Coronary artery (tissue), 2 donors: ENCODE data around the gene FCRL3.

Experiments used
- DNase-seq: peaks from one replicate; pipeline ENCODE4 v3.0.0-alpha.2; 2017; ENCODE audit warnings: low spot score
- H3K27ac ChIP-seq, 2 donors: fragments of 200-600 bp; sonication (generic); one replicate each; pipeline ENCODE4 v1.5.1; 2016 to 2019
- H3K4me3 ChIP-seq: fragments of 200-600 bp; sonication (generic); 2 replicates; pipeline ENCODE4 v1.5.1; 2016; ENCODE audit warnings: mild to moderate bottlenecking, moderate library complexity
- TF ChIP-seq, protein P1 (sequence below): fragments of 200-600 bp; sonication (generic); IDR thresholded peaks from one replicate; pipeline ENCODE4 v1.5.1; 2019; ENCODE audit warnings: antibody characterized with exemption

The FCRL3 gene

DNA sequence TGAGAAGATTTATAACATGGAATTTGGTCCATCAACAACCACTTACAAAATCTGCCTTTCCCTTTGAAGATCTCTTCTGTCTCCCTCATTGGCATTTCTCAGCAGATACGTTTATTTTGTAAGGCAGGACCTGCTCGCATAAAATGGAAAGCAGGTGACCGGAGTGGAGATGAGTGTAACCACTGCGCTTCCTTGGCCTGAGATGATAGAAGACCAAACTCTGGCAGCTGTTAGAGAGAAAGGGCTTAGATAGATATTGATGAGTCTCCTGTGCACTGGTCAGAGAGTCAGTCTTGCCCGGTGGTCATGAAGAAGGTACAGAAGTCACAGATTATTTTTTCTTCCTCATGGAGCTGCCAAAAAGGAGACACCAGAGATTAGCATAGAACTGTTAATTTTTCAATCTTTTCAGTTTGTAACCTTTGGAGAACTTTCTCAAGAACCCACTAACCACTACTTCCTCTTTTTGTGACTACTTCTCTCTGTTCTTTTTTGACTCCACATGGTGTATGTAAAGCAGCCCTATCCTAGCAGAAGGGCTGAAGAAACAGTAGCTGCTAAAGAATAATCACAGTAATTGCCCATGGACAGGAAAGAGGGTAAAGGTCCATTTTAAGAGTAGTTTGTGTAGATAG, 47.6 kb downstream of the FCRL3 start:
- TF ChIP-seq, protein P1, sequence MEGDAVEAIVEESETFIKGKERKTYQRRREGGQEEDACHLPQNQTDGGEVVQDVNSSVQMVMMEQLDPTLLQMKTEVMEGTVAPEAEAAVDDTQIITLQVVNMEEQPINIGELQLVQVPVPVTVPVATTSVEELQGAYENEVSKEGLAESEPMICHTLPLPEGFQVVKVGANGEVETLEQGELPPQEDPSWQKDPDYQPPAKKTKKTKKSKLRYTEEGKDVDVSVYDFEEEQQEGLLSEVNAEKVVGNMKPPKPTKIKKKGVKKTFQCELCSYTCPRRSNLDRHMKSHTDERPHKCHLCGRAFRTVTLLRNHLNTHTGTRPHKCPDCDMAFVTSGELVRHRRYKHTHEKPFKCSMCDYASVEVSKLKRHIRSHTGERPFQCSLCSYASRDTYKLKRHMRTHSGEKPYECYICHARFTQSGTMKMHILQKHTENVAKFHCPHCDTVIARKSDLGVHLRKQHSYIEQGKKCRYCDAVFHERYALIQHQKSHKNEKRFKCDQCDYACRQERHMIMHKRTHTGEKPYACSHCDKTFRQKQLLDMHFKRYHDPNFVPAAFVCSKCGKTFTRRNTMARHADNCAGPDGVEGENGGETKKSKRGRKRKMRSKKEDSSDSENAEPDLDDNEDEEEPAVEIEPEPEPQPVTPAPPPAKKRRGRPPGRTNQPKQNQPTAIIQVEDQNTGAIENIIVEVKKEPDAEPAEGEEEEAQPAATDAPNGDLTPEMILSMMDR: no peak
- Histone ChIP-seq H3K4me3 (no peak overlapping the region), H3K27ac (no peak overlapping the region)
- DNase-seq: no peak

DNA sequence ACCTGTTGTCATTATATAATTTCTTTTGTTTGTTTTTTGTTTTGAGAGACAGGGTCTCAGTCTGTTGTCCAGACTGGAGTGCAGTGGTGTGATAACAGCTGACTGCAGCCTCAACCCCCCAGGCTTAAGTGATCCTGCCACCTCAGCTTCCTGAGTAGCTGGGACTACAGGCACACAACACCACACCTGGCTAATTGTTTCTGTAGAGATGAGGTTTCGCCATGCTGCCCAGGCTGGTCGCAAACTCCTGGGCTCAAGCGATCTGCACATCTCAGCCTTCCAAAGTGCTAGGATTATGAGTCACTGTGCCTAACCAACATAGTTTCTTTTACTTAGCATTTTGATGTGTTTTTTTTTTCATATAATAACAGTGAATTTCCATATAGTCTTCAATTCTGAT, 52.3 kb downstream of the FCRL3 start:
- Histone ChIP-seq H3K27ac (no peak overlapping the region), H3K4me3 (no peak overlapping the region)
- DNase-seq: no peak
- TF ChIP-seq, protein P1: no peak

DNA sequence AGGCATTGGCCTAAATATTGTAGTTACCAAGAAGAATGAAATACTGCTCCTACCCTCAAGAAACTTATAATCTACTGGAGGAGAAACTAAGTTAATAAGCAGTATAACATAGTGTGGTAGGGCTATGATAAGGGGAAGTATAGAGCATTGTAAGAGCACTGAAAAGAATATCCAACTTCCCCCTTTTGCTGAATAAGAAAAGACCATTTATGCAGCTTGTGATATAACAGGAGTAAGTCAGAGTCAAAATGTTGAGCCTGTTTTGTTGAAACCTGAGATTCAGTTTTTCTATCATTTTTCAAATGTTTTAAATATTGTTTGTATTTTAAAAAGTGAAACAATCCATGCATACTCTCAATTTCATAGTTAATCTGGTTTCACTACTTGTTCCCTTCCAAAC, 54.4 kb downstream of the FCRL3 start:
- no peak for DNase-seq
- H3K27ac ChIP-seq: no peak overlapping the region
- H3K4me3 ChIP-seq: no peak overlapping the region
- TF ChIP-seq, protein P1: no peak

DNA sequence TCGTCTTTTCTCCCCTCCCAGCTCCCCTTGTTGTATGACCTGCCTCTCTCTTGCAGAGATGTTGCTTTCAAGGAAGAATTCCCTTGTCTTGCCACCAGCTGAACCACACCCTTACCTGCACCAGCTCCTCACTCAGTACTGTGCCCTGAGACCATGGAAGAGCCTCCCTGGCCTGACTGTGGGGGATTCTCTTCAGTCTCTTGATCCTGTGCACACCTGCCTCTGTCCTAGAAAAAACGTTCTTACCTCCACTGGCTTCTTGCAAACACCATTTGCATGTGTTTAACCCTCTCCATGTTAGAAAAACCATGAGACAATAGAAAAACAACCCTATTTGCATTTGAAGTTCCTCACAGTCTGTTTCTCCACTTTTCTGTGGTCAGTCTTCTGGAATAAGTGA, 59.4 kb downstream of the FCRL3 start:
- TF ChIP-seq, protein P1: no peak
- H3K27ac ChIP-seq: no peak overlapping the region
- no peak for DNase-seq
- no peak overlapping the region for H3K4me3 ChIP-seq

DNA sequence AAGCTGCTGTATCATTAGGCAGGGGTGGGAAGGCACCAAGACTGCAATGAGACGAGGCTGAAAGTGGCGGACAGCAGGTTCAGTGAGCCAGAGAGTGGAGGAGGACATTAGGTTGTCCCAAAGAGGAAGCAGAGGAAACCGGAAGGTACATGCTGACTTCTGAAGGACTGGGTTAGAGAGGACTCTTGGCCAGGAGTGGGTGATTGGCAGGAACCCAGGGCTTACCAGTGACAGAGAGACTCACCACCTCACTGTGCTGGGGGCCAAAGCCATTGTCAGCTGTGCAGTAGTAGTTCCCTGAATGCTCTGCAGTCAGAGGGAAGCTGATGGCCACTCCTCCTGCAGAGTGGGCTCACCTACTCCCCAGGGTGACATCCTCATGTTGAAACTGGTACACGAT, 60.8 kb downstream of the FCRL3 start:
- Histone ChIP-seq H3K4me3 (no peak overlapping the region), H3K27ac (no peak overlapping the region)
- TF ChIP-seq, protein P1: no peak
- DNase-seq: no peak

DNA sequence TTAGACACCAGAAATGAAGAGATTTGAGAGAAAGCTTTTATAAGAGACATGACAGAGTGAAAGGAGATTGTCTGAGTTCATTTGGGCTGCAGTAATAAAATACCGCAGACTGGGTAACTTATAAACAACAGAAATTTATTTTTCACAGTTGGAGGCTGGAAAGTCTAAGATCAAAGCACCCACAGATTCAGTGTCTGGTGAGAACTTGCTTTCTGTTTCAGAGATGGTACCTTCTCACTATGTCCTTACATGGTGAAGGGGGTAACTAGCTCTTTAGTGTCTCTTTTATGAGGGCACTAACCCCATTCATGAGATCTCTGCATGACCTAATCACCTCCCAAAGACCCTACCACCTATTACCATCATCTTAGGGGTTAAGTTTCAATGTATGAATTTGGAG, 71.8 kb downstream of the FCRL3 start:
- no peak overlapping the region for H3K4me3 ChIP-seq
- TF ChIP-seq, protein P1: no peak
- no peak for DNase-seq
- no peak overlapping the region for H3K27ac ChIP-seq
